Activated CD4-positive, alpha-beta T cell treated with anti-CD3 and anti-CD28 coated beads, Interleukin-2, Interleukin-6, amounts not matched to agents 100 ng/mL and 50 ng/mL, durations not matched to agents 16 hours and 8 hours (primary cell): ENCODE measurements around the gene CHRNB1.

Experiments used
- DNase-seq: peaks from one replicate; pipeline ENCODE4 v3.0.0-alpha.2; 2020

Gene CHRNB1, protein sequence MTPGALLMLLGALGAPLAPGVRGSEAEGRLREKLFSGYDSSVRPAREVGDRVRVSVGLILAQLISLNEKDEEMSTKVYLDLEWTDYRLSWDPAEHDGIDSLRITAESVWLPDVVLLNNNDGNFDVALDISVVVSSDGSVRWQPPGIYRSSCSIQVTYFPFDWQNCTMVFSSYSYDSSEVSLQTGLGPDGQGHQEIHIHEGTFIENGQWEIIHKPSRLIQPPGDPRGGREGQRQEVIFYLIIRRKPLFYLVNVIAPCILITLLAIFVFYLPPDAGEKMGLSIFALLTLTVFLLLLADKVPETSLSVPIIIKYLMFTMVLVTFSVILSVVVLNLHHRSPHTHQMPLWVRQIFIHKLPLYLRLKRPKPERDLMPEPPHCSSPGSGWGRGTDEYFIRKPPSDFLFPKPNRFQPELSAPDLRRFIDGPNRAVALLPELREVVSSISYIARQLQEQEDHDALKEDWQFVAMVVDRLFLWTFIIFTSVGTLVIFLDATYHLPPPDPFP

DNA sequence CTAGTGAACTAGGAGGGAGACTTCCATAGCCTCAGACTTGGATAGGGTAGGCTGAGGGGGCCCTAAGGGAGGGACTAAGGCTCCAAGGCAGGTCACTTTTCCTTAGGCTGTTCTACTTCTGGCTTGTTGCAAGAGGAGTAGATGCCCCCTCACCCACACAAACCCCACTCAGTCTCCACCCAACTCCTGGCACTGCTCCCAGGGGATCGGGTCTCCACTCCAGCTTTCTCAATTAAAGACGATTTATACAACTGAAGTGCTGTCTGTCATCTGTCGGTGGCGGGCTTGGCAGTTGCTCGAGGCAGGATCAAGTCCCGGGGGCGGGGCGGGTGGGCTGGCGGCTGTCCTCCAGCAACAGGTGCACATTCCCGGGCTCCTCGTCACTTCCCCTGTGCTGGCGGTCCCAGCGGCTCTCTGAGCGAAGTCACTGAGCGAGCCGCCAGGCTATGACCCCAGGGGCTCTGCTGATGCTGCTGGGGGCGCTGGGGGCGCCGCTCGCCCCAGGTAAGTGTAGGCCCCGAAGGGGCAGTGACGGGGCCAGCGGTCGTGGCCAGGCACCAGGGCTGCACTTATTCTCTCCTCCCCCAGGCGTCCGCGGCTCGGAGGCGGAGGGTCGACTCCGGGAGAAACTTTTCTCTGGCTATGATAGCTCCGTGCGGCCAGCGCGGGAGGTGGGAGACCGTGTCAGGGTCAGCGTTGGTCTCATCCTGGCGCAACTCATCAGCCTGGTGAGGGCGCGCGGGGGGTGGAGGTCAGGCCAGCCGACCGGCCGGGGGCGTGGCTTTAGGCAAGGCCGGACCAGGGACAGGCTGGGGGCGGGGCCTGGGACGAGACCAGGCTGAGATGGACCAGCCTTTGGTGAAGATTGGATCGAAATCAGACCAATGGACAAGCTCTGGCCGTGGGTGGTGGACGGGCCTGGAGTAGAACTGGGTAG lies at the start of gene CHRNB1:
CHRNB1 (plus strand) TSS at position 380 of the 937 bp plus-strand sequence; CDS start at position 447, 67 bp downstream.
- DNase-seq, result no peak

DNA sequence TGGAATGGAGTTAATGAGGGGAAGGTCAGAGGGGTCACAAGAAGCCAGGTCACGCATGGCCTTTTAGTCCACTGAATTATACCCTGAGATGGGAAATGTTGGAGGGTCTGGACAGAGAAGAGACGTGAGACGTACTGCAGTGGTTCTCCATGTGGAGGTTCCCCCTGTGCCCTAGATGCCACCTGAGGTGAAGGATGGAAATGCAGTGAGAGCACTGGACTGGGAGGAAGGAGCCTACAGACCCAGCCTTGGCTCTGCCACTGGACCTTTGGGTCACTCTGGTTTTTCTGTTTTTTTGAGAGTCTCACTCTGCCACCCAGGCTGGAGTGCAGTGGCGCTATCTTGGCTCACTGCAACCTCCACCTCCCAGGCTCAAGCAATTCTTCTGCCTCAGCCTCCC lies 48.7 kb upstream of the CHRNB1 start:
- DNase-seq, result no peak

DNA sequence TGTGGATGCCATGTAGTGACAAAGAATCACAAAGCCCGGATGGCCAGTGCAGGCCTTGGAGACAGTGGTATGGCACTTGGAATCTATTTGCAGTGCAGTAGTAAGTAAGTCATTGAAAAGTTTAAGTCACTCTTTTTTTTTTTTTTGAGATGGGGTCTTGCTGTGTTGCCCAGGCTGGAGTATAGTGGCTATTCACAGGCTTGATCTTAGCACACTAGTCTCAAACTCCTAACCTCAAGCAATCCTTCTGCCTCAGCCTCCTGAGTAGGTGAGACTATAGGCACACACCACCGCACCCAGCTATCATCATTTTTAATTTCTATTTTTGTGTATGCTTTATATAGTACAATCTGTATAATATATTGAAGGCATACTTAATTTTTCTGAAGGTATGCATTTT lies 46.2 kb upstream of the CHRNB1 start:
- no peak for DNase-seq

DNA sequence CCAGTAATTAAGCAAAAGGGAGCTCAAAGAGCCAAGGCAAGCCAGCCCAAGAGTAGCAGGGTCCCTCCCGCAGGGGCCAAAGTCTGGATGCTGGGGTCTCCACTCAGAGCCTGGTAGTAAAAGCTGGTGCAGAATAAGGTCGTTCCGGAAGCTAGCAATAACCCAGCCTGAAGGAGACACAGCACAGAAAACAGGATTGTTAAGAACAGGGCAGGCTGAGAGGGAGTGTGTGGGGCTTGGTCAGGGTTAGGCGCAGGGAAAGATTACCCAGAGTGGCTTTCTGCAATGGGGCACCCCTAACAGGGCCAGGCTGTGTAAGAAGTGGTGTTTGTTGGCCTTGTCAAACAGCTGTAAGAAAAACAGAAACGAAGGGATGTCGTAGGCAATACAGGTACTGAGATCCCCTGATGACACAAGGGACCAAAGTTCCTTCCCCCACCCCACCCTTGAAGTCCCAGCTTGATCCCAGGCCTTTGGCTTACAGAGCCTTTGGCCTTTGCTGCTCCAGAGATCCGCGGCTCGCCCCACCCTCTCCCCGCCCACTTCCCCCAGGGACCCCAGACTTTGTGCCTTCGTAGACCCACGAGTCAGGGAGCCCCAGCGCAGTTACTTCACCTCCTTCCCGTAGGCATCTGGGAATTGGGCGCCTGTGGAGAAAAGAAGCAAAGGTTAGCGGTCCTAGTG lies 41.7 kb upstream of the CHRNB1 start:
- peak; percentile 25 for DNase-seq

DNA sequence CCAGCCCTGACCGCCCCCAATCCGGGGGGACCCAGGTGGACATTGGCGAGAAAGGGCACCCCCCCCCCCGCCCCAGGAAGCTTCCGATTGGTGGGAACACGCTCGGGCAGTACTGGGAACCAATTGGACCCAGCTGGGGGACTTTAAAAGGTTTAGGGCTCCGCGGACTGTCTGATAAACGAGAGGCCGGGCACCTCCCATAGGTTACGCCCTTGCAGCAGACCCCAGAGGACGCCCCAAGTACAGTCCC lies 41.2 kb upstream of the CHRNB1 start:
- DNase-seq, result no peak

DNA sequence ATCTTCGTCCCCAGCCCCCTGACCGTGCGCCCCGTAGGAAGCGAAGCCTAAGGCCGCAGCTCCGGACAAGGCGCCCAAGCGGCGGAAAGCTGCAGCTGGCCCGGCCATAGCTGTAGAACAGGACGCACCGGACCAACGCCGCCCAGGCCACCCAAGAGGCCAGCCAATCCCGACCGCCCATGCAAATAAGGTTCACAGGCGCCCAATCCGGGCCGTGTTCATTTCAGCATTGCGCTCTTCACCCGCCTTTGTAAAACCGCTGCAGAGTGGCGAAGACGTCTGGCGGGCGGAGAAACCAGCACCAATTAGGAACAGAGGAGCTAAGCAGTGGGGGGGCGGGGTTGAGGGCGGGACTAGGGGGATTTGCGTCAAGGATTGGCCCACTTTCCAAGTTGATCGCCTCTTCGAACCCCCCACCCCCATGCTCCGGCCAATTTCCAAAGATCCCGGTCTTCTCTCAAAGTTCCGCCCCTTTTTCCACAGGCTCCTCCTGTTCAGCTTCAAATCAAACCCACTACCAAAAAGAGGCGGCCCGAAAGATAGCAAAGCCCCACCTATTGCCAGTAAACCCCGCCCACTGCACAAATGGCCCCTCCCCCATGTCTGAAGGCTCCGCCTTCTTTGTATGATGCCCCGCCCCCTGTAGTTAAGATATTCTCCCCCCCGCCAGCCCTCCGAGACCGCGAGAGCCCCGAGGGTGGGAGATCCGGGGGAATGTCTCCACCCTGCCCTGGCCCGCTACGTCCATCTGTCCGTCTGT lies 40.7 kb upstream of the CHRNB1 start, which contains the start of gene TMEM256:
TMEM256 (minus strand) TSS at position 121 of the 760 bp plus-strand sequence; CDS start at position 108, 13 bp downstream.
- peak; percentile 97 for DNase-seq

DNA sequence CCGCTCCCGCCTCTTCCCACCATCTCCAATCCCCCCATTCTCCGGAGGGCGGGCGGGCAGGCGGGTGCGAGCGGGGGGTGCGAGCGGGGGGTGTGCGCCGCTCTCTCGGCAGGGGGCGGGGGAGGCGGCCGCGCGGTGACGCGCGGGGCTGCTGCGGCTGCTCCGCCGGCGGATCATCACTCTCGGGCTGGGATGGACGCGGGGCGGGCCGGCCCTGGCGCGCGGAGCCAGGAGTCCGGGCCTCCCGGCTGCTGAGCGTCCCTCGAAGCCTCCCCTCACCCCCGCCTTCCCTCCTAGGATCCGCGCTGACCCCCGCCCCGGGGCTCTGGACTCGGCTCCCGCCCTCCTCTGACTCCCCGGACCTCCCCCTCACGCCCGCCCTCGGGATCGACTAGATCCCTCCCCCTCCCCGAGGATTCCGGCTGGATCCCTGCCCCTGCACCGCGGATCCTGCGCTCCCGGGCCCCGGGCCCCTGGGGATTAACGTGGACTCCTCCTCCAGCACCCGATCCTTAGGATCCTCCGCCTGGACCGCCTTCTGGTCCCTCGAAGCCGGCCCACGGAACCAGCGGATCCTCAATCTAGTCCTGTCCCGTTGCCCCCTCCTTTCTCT lies 40.0 kb upstream of the CHRNB1 start:
- no peak for DNase-seq

DNA sequence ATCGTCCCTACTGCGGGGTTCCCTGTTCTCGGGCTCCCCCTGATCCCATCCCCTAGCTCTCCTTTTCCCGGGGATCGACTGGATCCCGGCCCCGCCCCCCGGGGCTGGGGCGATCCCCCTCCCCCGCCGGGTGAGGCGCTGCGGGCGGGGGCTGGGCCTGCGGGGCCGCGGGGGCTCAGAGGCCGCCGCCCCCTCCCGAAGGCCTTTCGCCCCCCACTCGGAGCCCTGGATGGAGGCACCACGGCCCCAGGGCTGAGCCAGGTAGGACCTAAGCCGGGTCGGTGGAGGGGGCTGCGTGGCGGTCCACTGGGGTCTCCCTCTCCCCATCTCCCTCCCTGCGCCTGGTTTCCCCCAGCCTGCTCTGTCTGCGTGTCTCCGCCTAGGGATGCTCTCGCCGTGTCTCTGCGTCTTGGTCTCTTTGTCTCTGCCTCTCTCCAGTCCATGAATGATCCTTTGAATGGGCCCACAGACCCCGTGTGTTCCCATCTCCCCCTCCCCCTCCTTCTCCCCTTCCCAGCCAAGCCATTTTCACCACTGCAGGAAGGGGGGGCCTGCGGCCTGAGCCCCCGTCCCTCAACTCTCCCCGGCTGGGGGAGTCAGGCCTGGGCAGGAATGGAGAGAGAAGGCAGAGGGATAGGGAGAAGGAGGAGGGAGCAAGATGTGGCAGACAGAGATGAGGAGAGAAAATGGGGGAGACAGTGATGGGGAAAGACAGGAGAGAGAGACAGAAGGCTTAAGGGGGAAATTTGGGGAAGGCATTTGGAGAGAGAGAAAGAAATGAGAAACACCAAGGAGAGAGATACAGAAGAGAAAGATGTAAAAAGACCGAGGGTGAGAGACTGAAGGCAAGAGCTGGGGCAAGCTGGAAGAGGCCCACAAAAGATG lies 39.3 kb upstream of the CHRNB1 start:
- DNase-seq, result no peak

DNA sequence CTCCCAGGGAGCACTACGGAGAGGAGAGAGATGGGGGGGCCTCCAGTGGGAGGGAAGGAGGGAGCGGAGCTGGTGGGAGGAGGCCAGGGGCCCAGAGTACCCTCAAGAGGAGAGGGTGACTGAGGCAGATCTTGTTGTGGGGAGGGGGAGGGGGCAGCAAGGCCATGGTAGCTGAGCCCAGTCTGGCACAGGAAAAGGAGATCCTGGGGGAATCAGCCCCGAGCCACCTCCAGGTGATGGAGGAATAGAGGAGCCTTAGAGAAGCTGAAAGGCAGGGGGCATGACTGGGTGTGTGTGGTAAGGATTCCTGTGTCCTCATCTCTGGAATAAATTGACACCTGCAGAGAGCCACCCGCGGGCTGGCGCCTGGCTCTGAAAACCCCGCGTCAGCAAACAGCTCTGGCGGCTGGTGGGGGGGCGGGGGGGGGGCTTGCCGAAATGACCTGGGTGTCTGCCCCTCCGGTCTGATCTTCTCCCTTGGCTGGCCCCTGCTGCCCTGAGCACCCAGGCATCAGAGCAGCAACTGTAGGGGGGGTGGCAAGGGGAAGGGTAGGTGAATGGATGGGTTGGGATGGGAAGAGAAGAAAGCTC lies 38.5 kb upstream of the CHRNB1 start:
- no peak for DNase-seq

DNA sequence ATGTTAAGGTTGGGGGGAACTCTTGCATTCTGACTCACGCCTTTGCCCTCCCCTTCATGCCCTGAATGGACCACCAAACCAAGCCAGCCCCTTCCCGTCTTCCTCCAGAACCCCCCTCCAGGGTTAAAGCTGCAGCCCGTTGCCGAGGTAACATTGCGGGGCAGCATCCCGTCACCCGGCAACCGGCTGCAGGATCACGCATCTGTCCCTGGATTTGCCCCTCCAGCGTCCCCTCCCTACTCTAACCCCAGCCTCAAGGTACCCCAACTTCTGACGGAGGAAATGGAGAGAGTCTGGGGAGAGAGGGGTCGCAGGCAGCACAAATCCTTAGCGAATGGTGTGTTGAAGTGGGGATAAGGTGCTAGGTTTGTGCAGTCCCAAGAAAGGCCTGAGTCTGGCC lies 37.8 kb upstream of the CHRNB1 start:
- no peak for DNase-seq

DNA sequence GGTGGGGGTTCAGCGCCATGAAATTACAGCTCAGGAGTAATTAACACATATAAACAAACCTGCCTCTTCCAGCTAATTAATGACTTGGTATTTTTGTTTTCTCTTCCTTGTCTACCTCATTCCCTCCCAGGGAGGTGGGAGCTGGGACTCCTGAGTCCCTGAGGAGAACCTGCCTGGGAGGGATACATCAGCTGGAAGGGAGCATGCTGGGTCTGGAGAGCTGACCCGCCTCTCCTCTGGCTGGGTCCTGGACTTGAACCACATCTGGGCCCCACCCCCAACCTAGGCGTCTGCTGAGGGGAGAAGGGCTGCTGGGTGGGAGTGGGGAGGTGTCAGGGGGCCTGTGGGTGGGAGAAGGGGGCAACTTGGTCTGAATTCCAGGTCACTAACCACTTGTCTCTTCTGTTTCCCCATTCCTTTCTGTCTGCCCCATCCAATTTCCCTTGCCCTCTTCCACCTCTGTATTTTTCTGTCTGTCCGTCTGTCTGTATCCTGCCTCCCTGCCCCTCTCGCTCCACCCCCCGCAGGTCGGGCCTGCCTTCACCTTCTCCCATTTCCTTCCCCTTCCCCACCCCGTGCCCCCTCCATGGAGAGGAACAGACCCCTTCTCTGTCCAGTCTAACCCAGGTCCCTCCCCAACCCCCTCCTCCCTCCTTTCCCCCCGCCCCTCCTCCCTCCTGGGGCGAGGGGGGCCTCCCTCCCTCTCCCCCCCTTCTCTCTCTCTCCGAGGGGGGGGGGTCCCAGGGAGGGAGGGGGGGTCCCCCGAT lies 37.2 kb upstream of the CHRNB1 start, which contains the start of gene NLGN2:
NLGN2 (plus strand) TSS at position 361 of the 767 bp plus-strand sequence. CDS start 411 bp downstream, outside the sequence.
- no peak for DNase-seq

DNA sequence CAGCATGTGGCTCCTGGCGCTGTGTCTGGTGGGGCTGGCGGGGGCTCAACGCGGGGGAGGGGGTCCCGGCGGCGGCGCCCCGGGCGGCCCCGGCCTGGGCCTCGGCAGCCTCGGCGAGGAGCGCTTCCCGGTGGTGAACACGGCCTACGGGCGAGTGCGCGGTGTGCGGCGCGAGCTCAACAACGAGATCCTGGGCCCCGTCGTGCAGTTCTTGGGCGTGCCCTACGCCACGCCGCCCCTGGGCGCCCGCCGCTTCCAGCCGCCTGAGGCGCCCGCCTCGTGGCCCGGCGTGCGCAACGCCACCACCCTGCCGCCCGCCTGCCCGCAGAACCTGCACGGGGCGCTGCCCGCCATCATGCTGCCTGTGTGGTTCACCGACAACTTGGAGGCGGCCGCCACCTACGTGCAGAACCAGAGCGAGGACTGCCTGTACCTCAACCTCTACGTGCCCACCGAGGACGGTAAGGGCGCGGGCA lies 36.6 kb upstream of the CHRNB1 start:
- DNase-seq, result peak; percentile 12

DNA sequence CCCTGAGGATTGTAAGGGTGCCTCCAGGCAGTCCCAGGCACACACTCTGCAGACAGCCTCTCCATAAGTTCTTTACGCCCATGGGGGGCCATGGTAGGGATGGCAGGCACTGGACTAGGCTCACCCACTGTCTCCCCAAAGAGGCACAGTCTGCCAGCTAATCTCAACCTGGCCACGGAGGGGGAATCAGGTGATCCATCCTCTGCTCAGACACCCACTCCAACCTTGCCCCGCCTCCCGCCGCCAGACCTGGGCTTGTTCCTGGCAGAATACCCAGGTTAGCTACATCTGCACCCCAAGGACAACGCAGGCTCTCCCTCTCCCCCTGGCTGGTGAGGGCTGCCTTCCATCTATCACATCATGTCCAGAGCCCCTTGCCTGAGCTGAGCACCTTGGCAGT lies 36.0 kb upstream of the CHRNB1 start:
- DNase-seq, result no peak

DNA sequence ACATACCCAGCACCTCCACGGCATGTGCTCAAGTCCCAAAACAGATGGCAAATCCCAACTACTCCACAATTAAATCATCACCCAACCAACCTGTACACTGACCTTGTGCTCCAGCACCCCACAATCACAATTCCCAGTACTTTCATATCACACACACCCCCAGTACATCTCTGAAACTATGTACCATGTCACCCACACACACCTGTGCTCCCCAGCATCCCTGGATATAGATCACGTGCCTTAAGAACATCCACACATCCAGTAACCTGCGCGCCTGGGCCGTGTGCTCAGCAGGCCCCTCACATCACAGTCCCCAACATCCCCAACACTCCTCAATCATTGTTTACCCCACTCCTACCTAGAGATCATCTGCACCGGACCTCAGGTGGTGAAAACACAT lies 35.1 kb upstream of the CHRNB1 start:
- no peak for DNase-seq

DNA sequence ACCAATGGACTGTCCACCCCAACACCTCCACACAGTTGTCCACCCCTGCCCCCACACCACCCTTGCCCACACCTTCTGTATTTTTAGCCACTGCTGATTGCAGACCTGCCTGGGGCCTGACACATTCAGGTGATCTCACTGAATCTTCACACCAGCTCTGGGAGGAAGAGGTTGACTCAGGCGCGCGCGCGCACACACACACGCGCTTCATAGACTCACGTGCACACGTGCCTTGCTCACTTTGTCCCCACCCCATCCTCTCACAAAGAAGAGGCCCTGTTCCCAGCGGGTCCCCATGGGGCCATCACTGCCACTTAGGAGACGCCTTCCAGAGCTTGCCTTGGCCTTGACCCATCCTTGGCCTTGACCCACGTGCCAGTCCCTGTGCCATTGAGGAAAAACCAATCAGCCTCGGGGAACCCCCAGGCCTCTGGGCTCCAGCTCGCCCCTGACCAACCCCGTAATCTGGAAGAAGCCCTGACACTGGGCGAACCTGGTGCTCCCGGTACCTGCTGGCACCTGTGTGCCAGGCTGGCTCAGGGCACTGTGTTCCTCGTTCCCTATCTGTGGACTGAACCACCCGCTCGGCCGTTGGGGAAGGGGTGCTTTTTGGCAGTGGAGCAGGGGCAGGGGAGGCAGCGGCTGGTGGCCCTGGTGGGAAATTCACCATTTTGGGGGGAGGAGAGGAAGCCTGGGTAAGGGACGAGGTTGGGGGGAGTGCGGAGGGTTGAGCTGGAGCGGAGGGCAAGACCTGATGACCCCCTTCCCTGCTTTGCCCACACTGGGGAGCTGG lies 34.0 kb upstream of the CHRNB1 start:
- DNase-seq, result no peak

DNA sequence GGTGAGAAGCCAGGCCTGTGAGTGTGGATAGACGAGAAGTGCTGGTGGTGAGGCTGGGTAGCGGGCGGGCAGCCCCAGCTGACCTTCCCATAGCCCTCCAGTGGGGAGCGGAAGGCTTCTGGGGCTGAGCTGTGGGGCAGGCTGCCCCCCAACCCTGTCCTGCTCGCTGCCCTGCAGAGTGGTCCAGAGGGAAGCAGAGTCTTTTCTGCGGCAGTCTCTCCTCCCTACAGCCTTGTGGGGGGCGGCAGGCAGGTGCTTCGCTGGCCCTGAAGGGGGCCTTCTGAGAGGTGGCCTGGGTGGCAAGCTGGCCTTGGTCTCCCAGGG lies 33.5 kb upstream of the CHRNB1 start:
- no peak for DNase-seq

DNA sequence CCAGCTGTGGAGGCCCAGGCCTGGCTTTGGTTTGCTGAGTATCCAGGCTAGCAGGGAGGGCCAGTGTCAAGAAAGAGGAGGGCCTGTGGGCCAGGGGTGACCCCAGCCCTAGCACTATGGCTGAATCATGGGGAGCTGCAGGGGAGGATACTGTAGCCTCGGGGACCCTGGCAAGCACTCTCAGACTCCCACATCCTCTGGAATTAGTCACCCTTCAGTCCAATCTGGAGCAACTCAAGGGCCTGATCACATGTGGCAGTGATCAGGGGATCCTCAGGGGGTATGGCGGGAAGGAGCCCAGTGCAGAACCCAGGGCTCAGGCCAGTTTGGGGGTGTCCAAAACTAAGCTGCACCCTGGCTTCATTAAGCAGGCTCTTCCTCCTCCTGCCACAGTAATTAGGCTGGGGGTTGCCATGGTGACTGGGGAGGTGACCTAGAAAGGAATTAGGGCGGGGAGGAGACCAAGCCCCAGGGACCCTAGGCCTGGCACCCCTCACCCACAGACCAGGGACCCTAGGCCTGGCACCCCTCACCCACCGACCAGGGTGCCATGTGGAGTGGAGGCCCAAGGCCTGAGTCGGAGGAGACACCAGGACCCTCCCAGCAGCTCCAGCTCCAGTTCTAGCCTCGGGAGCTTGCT lies 31.4 kb upstream of the CHRNB1 start:
- no peak for DNase-seq

DNA sequence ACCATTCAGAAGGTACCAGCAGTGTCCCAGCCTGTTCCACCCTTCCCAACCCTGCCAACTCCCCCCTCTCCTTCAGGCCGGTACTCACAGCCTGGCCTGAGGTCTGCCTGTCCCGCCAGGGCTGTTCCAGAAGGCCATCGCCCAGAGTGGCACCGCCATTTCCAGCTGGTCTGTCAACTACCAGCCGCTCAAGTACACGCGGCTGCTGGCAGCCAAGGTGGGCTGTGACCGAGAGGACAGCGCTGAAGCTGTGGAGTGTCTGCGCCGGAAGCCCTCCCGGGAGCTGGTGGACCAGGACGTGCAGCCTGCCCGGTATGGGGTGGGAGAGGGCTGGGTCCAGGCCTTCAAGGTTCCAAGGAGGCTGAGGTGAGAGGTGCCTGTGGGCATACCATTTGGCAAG lies 30.0 kb upstream of the CHRNB1 start:
- no peak for DNase-seq
